GM21619 (cell line): Measurements from ENCODE around the gene PEPD.
"Not testable (repeated sequence)": the region's sequence is repeated elsewhere in the genome, so short reads cannot be mapped to it uniquely, and the experiment has no call there.

Experiments used
- ATAC-seq: cut with Tn5 transposase; IDR thresholded peaks from one replicate; pipeline ENCODE4 v1.9.1; 2021; ENCODE audit not compliant: unreplicated experiment

Gene PEPD

DNA sequence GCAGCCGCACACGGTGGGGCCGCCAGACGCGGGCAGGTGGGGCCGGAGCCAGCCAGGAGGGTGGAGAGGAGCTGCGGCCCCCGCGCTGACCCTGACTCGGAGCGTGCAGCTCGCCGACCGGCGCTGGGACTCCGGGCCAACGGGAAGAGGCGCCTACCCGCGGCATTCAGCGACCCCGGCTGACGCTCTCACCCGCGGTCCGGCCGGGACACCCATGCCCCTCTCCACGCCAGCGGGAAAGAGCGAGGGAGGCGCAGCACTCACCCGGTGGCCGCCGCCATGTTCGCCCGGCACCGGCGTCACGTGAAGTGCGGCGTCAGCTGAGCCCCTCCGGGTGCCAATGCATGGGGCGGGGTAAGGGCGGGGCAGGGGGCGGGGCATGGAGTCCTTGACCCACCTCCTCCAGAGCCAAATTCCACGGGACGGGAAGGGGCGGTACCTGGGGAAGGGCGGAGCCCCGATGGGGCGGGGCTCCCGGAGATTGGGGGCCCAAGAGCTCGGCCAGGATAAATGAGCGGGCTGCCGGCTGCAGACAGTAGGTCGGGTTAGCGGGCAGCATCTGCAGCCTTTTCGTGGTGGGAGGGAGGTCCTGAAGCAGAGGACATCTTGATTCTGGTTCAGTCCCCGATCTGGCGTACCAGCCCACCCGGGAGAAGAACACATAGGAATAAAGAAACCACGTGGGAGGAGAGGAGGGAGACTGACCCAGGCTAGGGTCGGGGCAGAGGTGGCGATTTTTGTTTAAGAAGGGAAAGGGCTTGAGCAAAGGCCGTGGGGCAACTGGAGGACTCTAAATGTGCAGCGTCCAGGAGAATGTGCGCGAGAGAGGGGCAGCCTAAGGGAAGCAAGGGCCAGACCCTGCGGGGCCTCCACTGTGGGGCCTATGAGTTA is at the start of gene PEPD:
PEPD (minus strand) TSS at position 312 of the 891 bp plus-strand sequence; CDS start at position 281, 31 bp downstream.
- peak; percentile 88 for ATAC-seq

DNA sequence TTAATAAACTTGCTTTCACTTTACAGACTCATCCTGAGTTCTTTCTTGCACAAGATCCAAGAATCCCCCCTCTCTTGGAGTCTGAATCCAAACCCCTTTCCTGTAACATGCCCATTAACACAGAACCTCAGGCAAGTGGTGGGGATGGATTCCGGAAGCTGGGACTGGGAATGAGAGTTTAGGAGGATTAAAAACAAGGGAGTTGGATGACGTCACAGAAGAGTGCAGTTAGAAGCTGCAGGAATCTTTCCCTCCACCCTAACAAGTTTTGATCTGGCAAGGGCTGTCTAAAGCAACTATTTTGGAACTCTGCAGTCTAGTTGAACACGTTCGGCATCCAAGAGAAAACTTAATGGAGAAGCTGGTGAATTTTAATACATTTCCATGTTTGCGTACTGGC is 48.2 kb upstream of the PEPD start:
- no peak for ATAC-seq

DNA sequence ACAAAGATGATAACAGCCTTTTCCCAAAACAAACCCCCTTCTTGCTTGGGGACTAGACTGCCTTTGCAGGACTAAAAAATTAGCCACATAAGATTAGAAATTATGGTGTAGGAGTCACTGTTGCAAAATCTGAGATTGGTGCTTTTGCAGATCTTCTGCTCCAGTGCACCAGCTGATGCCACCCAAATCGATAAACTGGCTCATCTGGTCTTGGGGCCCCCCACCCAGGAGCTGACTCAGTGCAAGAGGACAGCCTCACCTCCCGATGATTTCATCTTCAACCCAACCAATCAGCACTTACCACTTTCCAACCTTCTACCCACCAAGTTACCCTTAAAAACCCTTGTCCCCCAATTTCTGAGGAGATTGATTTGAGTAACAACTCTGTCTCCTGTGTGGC is 47.1 kb upstream of the PEPD start:
- no peak for ATAC-seq

DNA sequence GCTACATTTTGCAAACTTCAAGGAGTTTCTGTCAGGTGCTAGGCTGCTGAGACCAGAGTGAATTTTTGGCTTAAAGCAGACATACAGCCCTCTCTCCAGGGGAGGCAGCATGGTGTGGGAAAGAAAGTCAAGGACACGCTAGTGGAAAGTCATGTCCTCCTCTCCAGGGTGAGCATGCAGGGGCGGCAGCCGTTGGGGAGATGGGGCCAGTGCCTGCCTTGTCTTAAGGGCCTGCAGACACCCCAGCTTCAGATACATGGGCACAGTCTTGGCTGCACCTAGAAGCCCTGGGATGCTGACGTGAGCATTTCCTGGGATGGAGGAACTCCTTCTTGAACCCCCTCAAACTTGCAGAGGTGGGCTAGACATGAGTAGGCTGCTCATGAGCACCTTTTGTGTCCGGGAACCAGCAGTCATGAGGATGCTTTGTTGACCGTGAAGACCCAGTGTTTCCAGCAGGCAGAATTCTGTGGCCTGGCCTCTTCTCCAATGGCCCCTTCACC is 43.3 kb upstream of the PEPD start:
- no peak for ATAC-seq

DNA sequence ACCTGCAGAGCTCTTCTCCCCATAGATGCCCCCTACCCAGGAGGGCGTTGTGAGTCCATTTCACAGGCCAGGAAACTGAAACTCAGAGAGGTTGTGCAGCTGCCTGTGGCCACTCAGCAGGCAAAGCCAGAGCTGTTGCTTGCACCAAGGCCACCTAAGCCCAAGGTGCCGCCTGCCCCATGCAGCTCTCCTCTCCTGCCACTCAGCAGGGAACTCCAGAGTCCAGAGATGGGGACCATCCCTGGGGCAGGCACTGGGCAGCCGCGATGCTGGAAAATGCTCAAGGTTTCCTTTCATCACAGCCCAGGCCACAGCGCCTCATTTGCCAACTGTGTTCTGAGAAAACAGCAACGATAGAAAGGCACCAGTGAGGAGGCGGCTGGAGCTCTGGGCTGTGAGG is 41.0 kb upstream of the PEPD start:
- ATAC-seq = no peak

DNA sequence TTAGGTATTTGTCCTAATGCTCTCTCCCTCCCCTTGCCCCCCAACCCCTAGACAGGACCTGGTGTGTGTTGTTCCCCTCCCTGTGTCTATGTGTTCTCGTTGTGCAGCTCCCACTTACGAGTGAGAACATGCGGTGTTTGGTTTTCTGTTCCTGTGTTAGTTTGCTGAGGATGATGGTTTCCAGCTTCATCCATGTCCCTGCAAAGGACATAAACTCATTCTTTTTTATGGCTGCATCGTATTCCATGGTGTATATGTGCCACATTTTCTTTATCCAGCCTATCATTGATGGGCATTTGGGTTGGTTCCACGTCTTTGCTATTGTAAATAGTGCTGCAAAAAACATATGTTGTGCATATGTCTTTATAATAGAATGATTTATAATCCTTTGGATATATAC is 40.1 kb upstream of the PEPD start:
- ATAC-seq = not testable (repeated sequence)

DNA sequence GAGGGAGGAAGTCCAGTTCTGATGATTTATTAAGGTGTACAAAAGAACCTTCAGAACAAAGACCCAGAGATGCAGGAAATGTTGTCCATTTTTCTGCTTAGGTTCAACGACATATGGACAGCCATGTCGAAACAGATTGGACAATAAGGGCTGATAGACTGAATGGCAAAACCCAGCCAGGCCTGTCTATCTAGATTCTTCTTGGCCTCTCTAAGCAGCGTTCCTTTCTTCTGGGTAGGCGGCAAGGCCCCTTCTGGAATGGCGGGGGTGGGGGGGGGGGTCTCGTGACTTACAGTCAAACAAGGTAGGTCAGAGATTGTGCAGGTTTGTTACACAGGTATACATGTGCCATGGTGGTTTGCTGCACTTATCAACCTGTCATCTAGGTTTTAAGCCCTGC is 39.7 kb upstream of the PEPD start:
- no peak for ATAC-seq

DNA sequence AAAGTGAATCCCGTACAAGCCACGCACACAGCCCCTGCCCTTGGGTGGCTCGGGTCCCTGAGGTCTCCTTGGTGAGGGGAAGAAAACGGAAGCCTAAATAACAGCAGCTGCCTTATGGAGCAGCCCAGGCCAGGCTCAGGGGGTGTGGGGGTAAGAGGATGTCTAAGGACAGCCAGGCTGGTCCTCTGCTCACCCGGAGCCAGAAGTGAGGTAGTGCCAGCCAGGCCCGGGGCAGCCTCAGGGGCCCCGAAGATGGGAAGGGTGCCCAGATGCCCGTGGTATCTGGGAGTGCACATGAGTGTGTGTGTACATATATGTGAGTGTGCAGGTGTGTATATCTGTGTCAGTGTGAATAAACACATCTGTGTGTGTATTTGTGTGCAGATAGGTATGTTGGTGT is 38.4 kb upstream of the PEPD start:
- ATAC-seq = no peak

DNA sequence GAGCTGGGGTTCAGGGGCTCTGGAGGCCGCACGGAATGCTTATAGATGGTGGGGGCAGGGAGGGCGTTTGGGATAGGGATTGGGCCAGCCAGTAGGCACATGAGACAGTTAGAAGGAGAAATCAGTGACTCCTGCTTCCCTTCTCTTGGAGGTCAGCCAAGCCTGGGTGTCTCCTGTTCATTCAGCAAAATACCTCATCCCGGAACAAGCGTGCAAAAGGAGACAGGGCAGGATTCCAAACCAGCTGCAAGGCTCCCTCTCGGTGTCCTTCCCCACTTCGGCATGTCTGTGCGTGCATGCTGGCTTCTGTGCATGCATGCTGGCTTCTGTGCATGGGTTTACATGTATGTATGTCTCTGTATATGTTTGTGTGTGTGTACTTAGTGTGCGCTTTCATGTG is 37.3 kb upstream of the PEPD start:
- ATAC-seq = no peak

DNA sequence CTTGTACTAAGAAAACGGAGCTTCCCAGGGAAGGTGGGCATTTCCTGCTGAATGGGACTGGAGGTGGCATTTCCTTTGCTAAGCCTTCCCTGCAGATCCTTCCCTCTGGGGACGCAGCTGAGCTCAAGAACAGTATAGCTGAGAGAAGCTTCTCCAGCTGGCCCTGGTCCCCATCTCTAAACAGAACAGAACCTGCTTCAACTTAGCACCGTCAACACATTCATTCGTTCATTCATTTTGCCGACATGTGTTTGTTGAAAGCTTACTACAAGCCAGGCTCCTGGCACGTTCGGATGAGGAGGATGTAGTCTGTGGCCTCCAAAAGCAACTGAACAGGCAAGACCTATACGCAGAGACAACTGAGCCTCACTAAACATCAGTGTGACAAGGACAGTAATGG is 36.6 kb upstream of the PEPD start:
- no peak for ATAC-seq

DNA sequence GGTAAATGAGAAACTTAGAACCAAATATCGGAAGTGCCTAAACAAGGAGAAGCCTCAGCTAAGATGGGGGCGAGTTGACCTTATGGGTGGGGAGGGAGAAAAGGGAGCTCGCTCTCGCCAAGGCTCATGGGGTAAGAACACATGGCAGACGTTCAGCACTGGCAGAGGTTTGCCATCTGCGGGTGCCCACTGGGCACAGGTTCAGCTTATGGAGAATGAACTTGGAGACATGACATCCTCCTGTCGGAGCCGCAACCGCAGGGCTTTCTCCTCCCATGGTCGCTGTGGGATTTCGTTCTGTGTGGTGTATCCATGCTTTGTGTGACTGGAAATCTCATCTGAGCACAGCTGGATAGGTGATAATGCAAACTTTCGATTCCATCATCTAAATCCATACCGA is 36.1 kb upstream of the PEPD start:
- ATAC-seq = no peak

DNA sequence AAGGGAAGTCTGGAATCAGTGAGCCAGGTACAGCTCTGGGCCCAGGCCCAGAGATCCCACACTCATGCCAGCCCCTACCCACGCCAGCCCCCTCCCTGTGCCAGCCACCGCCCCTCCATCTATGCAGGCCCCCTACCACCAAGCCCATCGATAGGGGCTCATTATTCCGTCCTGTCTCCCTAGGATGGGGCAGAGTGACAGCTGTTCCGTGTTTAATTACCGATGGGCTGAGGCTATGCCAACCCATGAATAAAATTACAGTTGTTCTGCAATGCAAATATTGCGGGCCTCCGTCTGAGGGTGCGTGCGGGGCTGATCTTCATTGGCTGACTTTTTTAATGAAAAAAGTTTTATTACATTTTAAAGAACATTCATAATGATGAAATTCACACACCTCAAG is 35.6 kb upstream of the PEPD start:
- ATAC-seq = no peak

DNA sequence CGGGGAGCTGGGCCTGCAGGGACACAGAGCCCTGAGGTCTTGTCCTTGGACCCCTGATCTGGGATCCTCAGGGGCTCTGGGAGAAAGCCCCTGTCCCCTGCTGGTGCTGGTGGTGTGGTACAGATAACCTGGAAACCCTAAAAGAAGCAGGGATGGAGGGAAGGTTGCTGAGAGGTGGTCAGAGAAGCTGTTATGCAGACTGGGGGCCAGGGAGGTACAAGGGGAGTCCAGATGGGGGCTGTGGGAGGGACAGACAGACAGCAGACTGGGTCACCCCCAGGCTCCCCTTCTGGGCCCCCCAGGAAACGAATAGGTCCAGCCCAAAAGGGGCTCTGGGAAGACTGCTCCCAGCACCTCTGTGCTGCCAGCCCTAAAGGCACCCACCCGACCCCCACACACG is 34.7 kb upstream of the PEPD start:
- no peak for ATAC-seq

DNA sequence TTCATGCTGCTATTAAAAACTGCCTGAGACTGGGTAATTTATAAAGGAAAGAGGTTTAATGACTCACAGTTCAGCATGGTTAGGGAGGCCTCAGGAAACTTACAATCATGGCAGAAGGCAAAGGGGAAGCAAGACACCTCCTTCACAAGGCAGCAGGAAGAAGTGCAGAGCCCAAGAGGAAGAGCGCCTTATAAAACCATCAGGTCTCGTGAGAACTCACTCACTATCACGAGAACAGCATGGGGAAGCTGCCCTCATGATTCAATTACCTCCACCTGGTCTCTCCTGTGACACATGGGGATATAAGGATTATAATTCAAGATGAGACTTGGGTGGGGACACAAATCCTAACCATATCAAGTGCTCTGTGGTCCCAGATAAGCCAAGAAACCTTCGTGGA is 34.1 kb upstream of the PEPD start:
- ATAC-seq = not testable (repeated sequence)

DNA sequence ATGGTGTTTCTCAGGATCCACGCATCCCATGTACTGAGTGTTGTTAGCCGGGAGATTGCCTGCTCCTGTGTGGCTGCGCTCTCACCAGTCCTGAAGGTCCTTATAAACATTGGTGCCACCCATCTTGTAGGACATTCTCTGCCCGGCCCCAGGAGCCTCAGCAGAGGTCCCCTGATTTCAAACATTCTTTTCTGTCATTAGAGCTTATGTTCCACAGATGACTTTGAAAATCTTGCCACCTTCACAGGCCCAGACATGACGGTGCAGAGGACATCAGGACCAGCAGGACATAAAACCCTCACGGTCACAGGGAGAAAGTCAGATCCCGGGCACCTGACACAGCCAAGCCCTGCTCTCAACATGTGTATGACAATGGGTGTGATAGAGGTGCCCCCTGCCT is 33.2 kb upstream of the PEPD start:
- no peak for ATAC-seq

DNA sequence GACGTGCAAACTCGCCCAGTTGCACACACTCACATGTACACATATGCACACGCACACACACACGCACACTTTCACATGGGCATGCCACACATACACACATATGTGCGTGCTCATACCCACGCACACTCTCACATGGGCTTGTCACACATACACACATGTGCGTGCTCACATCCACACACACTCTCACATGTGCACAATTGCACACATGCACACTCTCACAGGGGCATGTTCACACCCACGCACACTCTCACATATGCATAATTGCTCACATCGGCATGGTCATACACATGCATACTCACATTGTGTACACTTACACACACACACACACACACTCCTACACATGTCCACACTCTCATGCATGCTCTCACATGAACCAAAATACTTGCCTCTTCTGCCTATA is 32.8 kb upstream of the PEPD start:
- no peak for ATAC-seq

DNA sequence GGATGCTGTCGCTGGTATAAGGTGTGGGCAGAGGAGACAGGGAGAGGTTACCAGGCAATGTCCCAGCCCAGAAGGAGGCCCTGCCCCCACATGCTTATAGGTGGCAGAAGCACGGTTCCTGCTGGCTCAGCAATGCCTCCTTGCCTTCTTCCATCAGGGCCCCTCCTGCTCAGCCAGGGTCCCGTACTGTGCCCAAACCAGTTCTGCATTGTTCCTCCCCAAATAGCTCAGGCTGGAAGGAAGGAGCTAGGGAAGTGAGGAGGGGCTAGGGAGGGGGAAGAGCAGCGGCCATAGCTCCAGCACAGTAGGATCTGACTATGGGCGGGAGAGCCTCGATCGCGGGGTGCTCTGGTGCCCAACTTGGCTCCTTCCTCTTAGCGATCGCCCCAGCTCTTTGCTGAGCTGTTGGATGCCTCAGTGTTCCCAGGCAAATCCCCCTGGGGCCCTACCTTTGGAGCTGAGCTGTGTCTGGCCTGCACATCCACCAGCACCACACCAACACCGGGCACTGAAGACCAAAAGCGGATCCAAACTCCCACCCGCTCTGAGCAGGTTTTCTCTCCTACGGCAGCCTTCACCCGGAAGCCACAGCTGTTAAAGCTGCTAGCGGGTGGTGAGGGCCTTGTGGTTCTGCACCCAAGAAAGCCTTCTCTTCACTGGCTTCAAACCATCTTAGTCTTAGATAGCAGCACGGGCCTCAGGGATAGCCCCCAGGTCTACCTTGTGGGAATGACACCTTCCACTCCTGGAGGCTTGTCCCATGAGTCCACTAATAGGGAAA is 32.1 kb upstream of the PEPD start:
- ATAC-seq = no peak

DNA sequence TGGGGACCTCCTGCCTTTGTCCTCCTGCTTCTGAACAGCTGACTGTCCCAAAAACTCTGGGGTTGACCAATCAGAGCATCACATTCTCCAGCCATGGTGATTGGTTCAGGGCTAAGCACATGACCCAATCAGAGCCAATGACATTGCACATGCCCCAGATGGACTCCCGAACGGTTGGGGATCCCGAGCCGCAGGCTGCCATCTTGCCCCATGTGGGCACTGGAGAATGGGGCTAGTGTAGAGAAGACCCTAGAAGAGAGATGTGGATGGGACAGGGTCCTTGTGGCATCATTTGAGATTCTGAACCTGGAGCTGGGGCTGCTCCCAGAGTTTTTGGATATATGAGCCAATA is 31.3 kb upstream of the PEPD start:
- no peak for ATAC-seq

DNA sequence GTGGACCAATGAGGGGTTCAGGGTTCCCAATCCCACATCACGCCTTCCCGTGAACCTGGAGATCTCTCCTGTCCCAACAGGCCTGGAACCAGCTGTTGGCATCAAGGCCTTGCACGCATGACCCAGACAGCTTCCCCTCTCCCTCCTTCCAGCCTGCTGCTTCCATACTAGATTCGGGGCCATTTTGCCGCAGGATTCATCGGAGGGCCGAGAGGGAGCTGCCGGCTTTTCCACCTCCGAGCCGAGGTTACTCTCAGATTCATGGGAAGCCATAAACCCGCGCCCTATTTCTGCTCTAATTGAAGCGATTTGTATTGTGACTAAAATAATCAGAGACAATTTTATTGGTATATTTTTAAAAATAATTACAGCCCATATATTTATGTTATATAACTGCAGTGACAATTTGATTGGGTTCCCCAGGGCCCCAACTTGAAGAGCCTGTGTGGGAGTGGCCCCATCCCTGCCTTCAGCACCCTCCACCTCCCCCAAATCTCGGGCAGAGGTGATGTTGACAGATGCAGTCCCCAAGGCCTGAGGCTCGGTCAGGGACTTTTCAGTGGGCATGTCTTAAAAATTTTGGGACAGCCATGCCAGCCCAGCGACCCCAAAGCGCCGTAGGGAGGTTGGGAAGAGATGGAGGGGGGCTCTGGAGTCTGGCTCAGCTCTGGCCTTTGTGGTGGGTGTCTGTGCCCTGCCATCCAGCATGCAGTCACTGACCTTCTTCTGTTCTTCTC is 30.8 kb upstream of the PEPD start:
- ATAC-seq = no peak

DNA sequence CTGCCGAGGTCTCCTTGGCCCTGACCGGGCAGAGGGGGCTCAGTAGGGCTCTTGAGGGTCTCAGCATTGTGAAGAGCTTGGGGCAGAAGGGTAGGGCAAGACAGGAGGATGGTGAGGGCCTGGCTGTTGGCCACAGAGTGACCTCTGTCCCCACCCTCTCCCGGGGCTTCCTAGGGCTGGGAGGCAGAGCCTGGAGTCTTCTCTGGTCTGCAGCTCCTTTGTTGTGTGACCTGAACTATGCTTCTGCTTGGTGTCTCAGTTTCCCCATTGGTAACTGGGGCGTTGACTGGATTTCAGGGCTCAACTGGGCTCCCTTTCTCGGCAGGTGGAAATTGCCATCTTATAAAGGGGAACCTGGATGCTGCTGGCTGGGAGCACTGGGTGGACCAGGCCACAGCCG is 30.1 kb upstream of the PEPD start:
- ATAC-seq = no peak

DNA sequence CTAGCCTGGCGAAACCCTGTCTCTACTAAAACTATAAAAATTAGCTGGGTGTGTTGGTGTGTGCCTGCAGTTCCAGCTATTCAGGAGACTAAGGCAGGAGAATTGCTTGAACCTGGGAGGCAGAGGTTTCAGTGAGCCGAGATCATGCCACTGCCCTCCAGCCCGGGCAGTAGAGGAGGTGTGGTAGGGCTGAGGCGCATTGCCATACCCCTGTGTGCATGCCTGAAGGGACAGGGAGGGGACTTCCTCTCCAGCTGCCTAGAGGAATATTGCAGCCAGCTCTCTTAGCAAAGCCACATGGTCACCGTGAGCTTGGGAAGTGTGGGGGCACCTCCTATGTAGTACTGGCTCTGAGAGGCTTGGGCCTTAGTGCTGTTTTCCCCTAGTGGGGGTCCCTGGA is 29.2 kb upstream of the PEPD start:
- ATAC-seq = no peak

DNA sequence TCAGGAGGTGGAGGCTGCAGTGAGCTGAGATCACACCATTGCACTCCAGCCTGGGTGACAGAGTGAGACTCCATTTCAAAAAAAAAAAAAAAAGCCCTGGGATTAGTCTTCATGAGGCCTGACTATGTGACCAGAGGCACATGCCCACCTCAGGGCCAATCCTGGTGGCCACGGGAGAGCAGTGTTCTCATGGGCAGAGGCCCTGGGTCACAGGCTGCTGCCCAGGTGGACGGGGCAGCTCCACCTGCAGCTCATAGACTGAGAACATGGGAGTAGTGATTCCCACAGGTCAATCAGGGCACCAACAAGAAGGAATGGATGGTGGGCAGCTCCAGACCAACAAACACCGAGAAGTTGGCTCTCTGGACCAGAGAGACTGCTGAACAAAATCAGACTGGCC is 26.1 kb upstream of the PEPD start:
- no peak for ATAC-seq
